ENCODE measurements around the gene CABLES1. TPM values are rescaled to one million over a fixed set of nuclear protein-coding genes. Genes with fewer than 3 reads are reported as not detected.
A peak's percentile ranks its signal among the peaks of the same experiment; 100 is the strongest.
"Not testable (repeated sequence)": the region's sequence is repeated elsewhere in the genome, so short reads cannot be mapped to it uniquely, and the experiment has no call there.

Gene CABLES1
- total RNA-seq, 1 donor from 2014 or later: 69.3 TPM

GRCh38 chr18:23281626-23282436, 146.5 kb downstream of the CABLES1 start:
- peak; percentile 50 for DNase-seq (ENCODE audit: extremely low read depth, low read depth, low spot score)

DNA sequence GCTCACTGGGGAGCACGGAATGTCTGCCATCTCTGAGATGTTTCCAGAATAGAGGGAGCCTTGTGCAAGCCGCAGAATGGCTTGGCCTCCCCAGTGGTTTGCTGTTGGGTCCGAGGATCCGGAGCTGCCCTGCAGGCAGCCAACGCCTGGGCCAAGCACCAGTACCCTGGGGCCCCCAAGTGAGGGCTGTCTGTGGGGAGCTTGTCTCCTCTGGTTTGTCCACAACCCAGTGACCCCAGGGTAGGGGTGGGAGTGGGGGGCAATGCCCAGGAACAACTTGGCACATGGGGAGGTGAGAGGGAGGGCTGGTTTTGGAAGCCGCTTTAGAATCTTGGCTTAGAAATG, 147.1 kb downstream of the CABLES1 start:
- no peak for DNase-seq (ENCODE audit: extremely low read depth, low read depth, low spot score)

DNA sequence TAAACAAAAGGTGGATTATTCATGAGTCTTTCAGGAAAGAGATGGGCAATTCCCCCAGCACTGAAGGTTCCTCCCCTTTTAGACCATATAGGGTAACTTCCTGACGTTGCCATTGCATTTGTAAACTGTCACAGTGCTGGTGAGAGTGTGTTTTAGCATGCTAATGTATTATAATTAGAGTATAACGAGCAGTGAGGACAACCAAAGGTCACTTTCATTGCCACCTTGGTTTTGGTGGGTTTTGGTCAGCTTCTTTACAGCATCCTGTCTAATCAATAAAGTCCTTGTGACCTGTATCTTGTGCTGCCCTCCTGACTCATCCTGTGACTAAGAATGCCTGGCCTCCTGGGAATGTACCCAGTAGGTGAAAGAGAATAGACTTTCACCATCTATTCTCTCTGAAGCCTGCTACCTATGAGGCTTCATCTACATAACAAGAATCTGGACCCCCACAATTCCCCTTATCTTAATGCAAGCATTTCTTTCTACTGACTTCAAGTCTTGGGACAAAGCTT, 148.7 kb downstream of the CABLES1 start:
- no peak for DNase-seq (ENCODE audit: extremely low read depth, low read depth, low spot score)

GRCh38 chr18:23284629-23285028, 149.3 kb downstream of the CABLES1 start:
- DNase-seq (ENCODE audit: extremely low read depth, low read depth, low spot score): no peak

DNA sequence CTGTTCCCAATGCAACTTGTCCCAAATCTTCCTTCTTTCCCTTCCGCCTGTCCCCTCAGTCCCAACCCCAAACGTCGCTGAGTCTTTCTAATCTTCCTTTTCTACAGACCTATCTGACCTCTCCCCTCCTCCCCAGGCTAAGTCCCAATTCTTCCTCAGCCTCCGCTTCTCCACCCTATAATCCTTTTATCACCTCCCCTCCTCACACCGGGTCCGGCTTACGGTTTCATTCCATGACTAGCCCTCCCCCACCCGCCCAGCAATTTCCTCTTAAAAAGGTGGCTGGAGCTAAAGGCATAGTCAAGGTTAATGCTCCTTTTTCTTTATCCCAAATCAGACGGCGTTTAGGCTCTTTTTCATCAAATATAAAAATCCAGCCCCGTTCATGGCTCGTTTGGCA, 150.3 kb downstream of the CABLES1 start:
- DNase-seq (ENCODE audit: extremely low read depth, low read depth, low spot score): not testable (repeated sequence)

- DNase-seq (ENCODE audit: extremely low read depth, low read depth, low spot score): no peak
These were observed 156.3 kb downstream of the CABLES1 start for GRCh38 chr18:23291456-23292205.

- no peak for DNase-seq (ENCODE audit: extremely low read depth, low read depth, low spot score)
These were observed 165.0 kb downstream of the CABLES1 start for GRCh38 chr18:23300231-23300805.

- no peak for DNase-seq (ENCODE audit: extremely low read depth, low read depth, low spot score)
These were observed 166.7 kb downstream of the CABLES1 start for GRCh38 chr18:23301972-23302371.

- no peak for DNase-seq (ENCODE audit: extremely low read depth, low read depth, low spot score)
These were observed 167.2 kb downstream of the CABLES1 start for GRCh38 chr18:23302511-23302850.

DNA sequence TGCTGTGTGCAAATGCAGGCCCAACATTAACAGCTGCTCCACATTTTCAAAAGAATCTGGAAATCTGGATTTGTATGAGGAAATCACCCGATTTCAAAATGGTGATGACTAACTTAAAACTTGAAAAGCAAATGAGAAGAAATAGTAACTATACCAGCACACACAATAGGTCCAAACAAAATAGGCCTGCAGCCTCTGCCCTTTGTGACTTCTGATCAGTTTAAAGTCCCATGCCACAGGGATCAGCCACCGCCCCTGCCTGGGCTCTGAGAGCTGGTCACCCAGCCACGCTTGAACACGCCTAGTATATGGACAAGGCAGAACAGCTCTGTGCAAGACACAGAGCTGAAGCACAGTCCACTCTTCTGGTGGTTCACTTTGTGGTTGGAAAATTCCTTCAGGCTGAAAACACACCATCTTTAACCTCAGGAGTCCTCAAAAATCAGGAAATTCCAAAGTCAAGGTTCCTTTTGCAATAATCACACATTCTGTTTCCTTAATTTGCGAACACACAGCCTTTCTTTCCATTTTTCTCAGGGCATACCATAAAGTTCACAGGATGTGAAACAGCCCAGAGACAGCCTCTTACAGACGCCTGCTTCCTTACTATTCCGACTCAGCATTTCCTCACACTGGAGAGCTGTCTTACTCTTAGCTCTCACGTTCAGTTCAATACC, 167.7 kb downstream of the CABLES1 start:
- DNase-seq (ENCODE audit: extremely low read depth, low read depth, low spot score): peak; percentile 95

DNA sequence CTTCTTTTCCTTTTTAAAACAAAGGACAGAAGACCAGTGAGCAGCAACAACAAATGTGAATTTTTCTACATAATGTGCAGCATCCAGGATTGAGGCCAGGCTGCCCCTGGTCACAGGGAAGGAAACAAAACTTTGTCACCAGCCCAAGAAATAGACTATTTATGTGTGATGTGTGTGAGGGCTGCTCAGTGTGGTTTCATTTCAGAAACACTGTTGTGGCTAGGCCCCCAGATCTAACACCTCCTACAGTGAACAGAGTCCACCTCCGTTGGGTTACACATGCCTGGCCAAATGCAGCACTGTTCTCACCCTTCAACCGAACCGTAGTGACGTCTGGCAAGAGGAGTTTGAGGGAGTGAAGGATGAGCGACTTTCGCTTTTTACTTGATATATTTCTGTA, 171.5 kb downstream of the CABLES1 start:
- DNase-seq (ENCODE audit: extremely low read depth, low read depth, low spot score): no peak

- no peak for DNase-seq (ENCODE audit: extremely low read depth, low read depth, low spot score)
These were observed 172.4 kb downstream of the CABLES1 start for GRCh38 chr18:23307567-23308295.

Other genes starting within 250 kb of the CABLES1 start
- gene RBBP8, start 202.2 kb upstream of the CABLES1 start, total RNA-seq: 5.4 and 11.8 TPM in 2 replicates

All from glomerular endothelial cell (primary cell).